Neural crest cell (in vitro differentiated cells): ENCODE results near the gene CCDC68. TPM values are rescaled to one million over a fixed set of nuclear protein-coding genes. Genes with fewer than 3 reads are reported as not detected.

ENCODE experiments used
- DNase-seq: peaks from one replicate; pipeline ENCODE4 v3.0.0; 2021; ENCODE audit warnings: low read depth, mixed read lengths, low spot score
- H3K27ac Mint-ChIP-seq: one replicate; pipeline ENCODE4 v1.8.0; 2021; ENCODE audit warnings: mild to moderate bottlenecking, mixed read lengths; ENCODE audit not compliant: unreplicated experiment
- H3K27me3 Mint-ChIP-seq: 2 replicates; pipeline ENCODE4 v1.8.0; 2021; ENCODE audit warnings: low read depth, mild to moderate bottlenecking, mixed read lengths
- H3K36me3 Mint-ChIP-seq: 2 replicates; pipeline ENCODE4 v1.8.0; 2021; ENCODE audit warnings: low read depth, mild to moderate bottlenecking, mixed read lengths
- H3K4me1 Mint-ChIP-seq: 2 replicates; pipeline ENCODE4 v1.8.0; 2021; ENCODE audit warnings: mixed read lengths
- H3K4me3 Mint-ChIP-seq: one replicate; pipeline ENCODE4 v1.8.0; 2021; ENCODE audit warnings: mild to moderate bottlenecking, mixed read lengths
- H3K9me3 Mint-ChIP-seq: 2 replicates; pipeline ENCODE4 v1.8.0; 2021; ENCODE audit warnings: mixed read lengths
- total RNA-seq: library from RNA; stranded (reverse); gene quantifications from 2 replicates; pipeline ENCODE4 v1.2.1, GENCODE V29; 2021
- TF ChIP-seq, protein P1 (sequence below): fragments of 200-600 bp; sonication (generic); conservative IDR thresholded peaks from 2 replicates; pipeline ENCODE4 v1.5.0; 2021; ENCODE audit warnings: antibody characterized with exemption, mild to moderate bottlenecking

CCDC68 gene
- total RNA-seq, 1 donor from 2014 or later: not detected

- no peak for DNase-seq
- H3K27me3 Mint-ChIP-seq: peaks cover 2% of the 10 kb centered on the region
- no peak overlapping the region for H3K27ac Mint-ChIP-seq
- H3K4me3 Mint-ChIP-seq: no peak overlapping the region
- no peaks in the 10 kb centered on the region for H3K36me3 Mint-ChIP-seq
- peaks cover 7% of the 10 kb centered on the region for H3K4me1 Mint-ChIP-seq
- no peaks in the 10 kb centered on the region for H3K9me3 Mint-ChIP-seq
- TF ChIP-seq, protein P1, sequence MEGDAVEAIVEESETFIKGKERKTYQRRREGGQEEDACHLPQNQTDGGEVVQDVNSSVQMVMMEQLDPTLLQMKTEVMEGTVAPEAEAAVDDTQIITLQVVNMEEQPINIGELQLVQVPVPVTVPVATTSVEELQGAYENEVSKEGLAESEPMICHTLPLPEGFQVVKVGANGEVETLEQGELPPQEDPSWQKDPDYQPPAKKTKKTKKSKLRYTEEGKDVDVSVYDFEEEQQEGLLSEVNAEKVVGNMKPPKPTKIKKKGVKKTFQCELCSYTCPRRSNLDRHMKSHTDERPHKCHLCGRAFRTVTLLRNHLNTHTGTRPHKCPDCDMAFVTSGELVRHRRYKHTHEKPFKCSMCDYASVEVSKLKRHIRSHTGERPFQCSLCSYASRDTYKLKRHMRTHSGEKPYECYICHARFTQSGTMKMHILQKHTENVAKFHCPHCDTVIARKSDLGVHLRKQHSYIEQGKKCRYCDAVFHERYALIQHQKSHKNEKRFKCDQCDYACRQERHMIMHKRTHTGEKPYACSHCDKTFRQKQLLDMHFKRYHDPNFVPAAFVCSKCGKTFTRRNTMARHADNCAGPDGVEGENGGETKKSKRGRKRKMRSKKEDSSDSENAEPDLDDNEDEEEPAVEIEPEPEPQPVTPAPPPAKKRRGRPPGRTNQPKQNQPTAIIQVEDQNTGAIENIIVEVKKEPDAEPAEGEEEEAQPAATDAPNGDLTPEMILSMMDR: no peak
These were observed 13.1 kb downstream of the CCDC68 start for GRCh38 chr18:54946149-54946581.

DNA sequence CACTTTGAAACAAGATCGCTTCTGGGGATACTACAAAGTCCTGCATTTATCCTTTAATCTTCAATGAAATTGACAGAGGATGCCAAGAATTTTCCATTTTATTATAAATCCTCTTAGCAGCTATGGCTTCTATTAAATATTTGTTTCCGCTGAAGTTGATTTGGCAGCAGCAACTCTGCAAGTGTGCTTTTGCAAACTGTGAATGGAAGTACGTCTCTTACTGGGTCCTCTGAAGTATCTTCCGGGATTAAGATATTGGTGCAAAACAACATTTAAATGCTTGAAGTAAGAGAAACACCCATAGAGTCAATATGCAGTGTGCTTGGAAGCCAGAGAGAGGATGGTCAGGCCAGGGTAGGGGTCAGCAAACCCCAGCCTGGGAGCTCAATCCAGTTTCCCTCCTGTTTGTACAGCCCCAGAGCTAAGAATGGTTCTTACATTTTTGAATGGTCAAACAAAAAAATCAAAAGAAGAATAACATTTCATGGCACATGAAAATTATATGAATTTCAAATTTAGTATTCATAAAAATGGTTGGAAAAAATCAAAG is 13.6 kb downstream of the CCDC68 start:
- Mint-ChIP-seq H3K4me1 (peaks cover 7% of the 10 kb centered on the region), H3K4me3 (no peak overlapping the region), H3K27me3 (peaks cover 2% of the 10 kb centered on the region), H3K27ac (no peak overlapping the region), H3K36me3 (no peaks in the 10 kb centered on the region), H3K9me3 (no peaks in the 10 kb centered on the region)
- TF ChIP-seq, protein P1: no peak
- no peak for DNase-seq

DNA sequence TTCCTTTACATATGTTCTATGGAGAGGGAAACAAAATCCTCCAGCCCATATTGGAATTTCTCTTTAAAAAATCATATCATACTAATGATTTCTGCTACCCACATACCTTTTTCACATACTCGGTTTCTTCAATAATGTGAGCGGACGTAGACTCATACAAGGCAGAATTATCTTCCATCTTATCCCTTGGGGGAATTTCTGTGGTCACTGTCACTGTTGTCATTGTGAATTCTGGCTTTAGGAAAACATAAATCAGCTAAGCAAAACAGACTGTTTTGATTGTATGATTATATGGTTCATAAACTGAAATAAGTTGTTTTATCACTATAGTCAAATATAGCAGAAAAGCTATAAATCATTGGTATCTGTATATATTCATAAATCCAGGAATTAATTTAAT is 16.7 kb downstream of the CCDC68 start:
- Mint-ChIP-seq H3K9me3 (no peaks in the 10 kb centered on the region), H3K4me3 (no peak overlapping the region), H3K4me1 (peaks cover 7% of the 10 kb centered on the region), H3K27me3 (no peaks in the 10 kb centered on the region), H3K27ac (no peak overlapping the region), H3K36me3 (no peaks in the 10 kb centered on the region)
- DNase-seq: no peak
- TF ChIP-seq, protein P1: no peak

DNA sequence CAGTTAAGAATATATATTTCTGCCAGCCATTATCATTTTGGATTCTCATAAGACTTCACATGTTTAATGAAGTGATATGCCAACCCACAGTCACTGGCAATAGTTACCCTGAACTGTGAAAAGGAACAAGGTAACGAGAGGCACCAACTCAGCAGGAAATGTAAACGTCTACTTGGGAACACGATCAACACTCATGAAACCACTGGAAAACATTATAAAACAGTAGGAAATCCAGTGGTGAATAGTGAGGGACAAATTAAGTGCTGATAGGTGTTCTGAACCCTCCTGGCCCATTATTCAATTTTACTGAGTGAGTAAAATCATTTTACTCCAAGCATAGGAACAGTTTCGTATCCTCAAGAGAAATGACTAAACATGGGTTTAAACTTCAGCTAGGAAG is 17.1 kb downstream of the CCDC68 start:
- H3K4me1 Mint-ChIP-seq: peaks cover 7% of the 10 kb centered on the region
- TF ChIP-seq, protein P1: no peak
- H3K27ac Mint-ChIP-seq: no peak overlapping the region

DNA sequence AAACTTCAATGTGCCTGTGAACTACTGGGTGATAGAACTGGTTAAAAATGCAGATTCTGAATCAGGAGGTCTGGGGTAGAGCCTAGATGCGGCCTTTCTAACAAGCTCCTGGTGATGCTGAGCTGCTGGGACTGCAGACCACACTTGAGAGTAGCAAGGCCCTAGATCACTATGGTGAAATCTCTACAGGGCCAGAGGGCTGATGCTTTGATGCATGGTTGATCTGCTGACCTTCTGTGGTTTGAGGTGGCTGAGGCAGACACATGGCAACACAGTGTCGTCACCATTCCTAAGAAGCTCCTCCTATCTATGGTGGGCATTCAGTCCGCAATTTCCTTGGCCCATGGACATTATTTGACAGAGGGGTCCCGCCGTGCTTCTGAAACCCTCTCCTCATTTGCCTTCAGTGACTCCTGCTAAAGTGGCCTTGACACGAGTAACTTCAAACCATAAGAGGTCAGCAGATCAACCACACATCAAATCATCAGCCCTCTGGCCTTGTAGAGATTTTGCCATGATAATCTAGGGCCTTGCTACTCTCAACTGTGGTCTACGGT is 19.8 kb downstream of the CCDC68 start:
- H3K4me1 Mint-ChIP-seq: no peaks in the 10 kb centered on the region
- H3K27ac Mint-ChIP-seq: no peak overlapping the region
- TF ChIP-seq, protein P1: no peak
- DNase-seq: no peak
- H3K36me3 Mint-ChIP-seq: no peaks in the 10 kb centered on the region
- no peaks in the 10 kb centered on the region for H3K9me3 Mint-ChIP-seq
- no peak overlapping the region for H3K4me3 Mint-ChIP-seq
- H3K27me3 Mint-ChIP-seq: no peaks in the 10 kb centered on the region

More for the DNA sequence above, 17.1 kb downstream of the CCDC68 start:
- no peak for DNase-seq
- H3K9me3 Mint-ChIP-seq: no peaks in the 10 kb centered on the region
- no peak overlapping the region for H3K4me3 Mint-ChIP-seq
- H3K27me3 Mint-ChIP-seq: no peaks in the 10 kb centered on the region
- no peaks in the 10 kb centered on the region for H3K36me3 Mint-ChIP-seq
